ENCODE data around the gene CAPN12.
"Not testable (repeated sequence)": the region's sequence is repeated elsewhere in the genome, so short reads cannot be mapped to it uniquely, and the experiment has no call there.

Gene CAPN12

GRCh38 chr19:38744298-38744681 lies at the start of gene CAPN12:
Gene CAPN12, minus strand, starts transcription at chr19:38744474. Its CDS starts 309 bp downstream, at chr19:38744165.
- DNase-seq, result no peak

- no peak for DNase-seq
Observed at GRCh38 chr19:38793671-38794070, 49.4 kb upstream of the CAPN12 start.

DNA sequence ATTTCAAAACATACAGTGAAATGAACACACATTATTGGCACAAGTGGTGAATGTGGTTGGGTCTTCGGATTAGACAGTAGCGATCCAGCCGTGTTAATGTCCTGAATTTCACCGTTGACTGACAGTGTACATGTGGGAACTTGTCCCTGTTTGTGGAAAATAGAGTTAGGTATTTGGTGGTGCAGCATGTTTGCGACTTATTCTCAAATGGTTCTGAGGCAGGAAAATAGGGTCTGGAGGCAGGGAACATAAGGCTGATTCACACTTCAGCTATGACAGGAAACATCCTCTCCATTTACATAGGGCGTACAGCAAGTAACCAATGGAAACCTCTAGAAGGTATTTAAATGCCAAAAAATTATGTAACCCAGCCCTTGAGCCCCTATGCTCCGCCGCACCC lies 48.9 kb upstream of the CAPN12 start:
- no peak for DNase-seq

DNA sequence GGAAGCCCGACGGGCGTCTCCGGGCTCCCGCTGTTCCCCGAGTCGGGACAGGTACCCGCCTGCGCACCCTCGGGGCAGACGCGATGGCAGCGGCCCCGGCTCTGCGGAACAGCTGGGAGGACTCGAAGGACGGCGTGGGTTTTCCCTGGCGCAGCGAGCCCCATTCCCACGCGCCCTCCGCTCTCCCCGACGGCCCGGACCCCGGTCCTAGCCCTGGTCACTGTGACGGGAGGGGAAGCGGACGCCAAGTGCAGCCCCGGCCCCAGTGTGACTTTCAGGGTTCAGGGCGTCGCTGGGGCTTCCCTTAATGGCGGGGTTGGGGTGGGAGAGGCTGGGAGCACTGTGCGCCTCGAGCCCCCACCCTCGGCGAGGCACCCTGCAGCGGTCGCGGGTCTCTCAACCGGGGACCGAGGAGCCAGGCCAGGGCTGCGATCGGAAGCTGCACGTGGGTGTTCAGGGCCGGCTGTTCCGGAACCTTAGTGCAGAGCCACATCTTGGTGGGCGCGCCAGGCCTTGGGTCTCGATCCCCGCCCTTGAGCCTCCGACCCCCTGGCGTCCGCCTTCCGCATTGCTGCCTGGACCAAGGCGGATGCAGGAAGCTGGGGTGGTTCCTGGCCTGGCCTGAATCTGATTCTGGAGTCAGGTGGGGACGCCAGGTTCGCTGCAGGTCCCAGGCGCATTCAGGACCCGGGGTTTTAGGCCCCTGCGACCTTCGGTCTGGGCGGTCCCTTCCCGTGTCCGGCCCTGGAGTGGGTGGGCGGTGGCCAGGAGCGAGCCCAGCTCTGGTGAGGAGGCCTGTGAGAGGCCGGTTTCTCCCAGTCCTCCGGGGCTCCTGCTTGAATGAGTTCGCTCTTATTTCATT lies 48.2 kb upstream of the CAPN12 start:
- DNase-seq, result no peak

DNA sequence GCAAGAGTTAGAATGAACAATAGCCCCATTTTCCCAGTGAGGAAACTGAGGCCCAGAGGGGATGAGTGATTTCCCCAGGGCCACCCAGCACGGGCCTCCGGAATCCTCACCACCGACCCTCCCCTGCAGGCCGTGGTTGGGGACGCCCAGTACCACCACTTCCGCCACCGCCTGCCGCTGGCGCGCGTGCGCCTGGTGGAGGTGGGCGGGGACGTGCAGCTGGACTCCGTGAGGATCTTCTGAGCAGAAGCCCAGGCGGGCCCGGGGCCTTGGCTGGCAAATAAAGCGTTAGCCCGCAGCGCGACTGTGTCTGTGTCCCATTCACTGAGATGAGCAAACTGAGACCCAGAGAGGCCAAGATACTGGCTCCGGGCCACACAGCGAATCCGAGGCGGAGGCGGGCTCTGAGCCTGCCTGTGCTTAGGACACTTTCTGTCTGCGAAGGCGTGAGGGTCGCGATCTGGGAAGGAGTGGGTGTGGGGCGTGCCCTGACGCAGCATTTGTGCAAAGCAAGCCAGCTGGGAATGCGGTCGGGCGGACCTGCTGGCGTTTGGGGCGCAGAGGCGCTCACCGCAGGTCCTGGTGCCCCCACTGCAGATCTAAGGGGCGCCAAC lies 47.3 kb upstream of the CAPN12 start:
- not testable (repeated sequence) for DNase-seq

DNA sequence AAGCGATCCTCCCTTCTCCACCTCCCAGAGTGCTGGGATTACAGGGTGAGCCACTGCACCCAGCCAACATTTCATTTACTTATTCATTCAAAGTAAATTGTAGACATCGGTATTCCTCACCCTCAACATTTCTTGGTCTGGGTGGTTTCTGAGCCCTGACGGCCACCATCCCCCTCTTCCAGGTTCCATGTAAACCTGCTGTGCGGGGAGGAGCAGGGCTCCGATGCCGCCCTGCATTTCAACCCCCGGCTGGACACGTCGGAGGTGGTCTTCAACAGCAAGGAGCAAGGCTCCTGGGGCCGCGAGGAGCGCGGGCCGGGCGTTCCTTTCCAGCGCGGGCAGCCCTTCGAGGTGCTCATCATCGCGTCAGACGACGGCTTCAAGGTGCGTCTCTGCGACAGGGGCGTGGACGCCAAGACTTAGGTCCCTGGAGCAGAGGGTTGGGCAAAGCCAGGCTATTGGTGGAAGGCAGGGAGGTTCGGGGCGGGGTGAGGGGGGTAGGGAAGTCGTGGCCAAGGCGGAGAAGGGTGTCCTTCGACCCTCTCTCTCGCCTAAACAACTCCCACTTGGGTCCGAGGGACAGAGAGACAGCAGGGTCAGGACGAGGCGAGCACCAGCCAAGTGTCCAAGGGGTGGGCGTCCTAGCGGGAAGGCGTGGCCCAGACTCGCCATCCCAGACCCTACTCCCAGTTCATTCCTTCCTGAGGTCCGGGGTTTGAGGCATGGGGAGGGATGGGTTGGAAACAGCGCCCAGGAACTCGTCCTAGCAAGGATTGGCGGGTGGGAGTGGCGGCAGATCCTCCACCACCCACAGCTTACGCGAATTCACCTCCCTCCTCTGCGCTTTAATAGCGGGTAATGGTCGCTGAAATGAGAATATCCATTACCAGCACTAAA lies 46.5 kb upstream of the CAPN12 start:
- DNase-seq, result not testable (repeated sequence)

- DNase-seq, result no peak
Observed at GRCh38 chr19:38788478-38789243, 44.4 kb upstream of the CAPN12 start, which contains the start of gene LGALS7B. Gene LGALS7B, plus strand, starts transcription at chr19:38789200. Its CDS starts 27 bp downstream, at chr19:38789227.

DNA sequence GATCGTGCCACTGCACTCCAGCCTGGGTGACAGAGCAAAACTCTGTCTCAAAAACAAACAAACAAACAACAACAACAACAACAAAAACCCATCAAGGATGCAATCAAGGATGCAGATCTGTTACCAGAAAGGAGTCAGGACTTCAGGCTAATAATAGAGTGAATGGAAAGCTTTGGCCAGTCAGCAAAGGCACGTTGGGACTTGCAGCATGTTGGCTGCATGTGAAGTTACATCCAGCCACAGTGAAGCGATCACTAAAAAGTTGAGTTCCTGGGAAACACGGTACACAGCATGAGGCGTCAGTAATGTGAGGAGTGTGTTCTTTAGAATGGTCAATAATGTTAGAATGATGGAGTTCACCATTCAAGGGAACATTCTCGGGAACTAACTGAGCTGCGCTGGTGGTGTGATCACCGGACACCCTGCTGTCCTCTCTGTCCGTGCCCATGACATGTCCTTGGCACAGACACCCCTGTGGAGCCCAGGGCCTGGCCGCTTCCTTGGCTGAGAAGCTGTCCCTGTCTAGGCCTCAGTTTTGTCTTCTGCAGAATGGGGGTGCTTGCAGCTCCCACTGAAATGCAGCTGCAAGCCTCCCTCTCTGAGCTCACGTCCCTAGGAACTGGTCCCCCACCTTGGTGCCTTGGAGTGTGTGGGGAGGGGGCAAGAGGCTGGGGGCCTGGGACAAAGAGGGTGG lies 42.4 kb upstream of the CAPN12 start:
- no peak for DNase-seq

DNA sequence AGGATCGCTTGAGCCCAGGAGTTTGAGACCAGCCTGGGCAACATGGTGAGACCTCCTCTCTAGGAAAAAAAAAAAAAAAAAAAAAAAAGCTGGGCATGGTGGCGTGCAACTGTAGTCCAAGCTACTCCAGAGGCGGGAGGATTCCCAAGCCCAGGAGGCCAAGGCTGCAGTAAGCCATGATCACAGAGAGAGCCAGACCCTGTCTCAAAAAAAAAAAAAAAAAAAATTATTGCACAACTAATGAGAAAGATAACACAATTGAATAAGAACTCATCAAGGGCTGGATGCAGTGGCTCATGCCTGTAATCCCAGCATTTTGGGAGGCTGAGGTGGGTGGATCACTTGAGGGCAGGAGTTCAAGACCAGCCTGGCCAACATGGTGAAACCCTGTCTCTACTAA lies 41.8 kb upstream of the CAPN12 start:
- not testable (repeated sequence) for DNase-seq

- DNase-seq, result no peak
Observed at GRCh38 chr19:38785187-38785699, 41.0 kb upstream of the CAPN12 start.

- no peak for DNase-seq
Observed at GRCh38 chr19:38784224-38784623, 40.0 kb upstream of the CAPN12 start.

DNA sequence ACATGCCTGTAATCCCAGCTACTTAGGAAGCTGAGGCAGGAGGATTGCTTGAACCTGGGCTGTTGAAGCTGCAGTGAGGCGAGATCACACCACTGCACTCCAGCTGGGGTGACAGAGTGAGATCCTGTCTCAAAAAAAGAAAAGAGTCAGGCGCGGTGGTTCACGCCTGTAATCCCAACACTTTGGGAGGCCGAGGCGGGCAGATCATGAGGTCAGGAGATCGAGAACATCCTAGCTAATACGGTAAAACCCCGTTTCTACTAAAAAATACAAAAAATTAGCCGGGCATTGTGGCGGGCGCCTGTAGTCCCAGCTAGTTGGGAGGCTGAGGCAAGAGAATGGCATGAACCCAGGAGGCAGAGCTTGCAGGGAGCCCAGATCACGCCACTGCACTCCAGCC lies 37.9 kb upstream of the CAPN12 start:
- DNase-seq, result not testable (repeated sequence)

GRCh38 chr19:38781058-38781457 lies 36.8 kb upstream of the CAPN12 start:
- DNase-seq, result no peak

- no peak for DNase-seq
Observed at GRCh38 chr19:38780443-38780842, 36.2 kb upstream of the CAPN12 start.

GRCh38 chr19:38778733-38779132 lies 34.5 kb upstream of the CAPN12 start:
- no peak for DNase-seq

GRCh38 chr19:38774181-38774950 lies 30.1 kb upstream of the CAPN12 start:
- DNase-seq, result no peak

GRCh38 chr19:38773469-38774177 lies 29.3 kb upstream of the CAPN12 start, which contains the start of gene LGALS7:
Gene LGALS7, minus strand, starts transcription at chr19:38773517. Its CDS starts 25 bp downstream, at chr19:38773492.
- no peak for DNase-seq

- not testable (repeated sequence) for DNase-seq
Observed at GRCh38 chr19:38771569-38771968, 27.3 kb upstream of the CAPN12 start.

- not testable (repeated sequence) for DNase-seq
Observed at GRCh38 chr19:38770949-38771275, 26.6 kb upstream of the CAPN12 start.

Data from inflammatory macrophage treated with lipopolysaccharide for 4 hours (primary cell).